RWPE1 (cell line): ENCODE measurements around the gene MRAS.
A peak's percentile ranks its signal among the peaks of the same experiment; 100 is the strongest.

Experiments used
- CTCF ChIA-PET: fragments of 350-600 bp; sonication (Branson Sonifier 250); formaldehyde crosslinking; extraction: SDS; loops from one replicate; lab custom pipeline; 2021; lab: Yijun Ruan, JAX
- POLR2A ChIA-PET: fragments of 400-600 bp; formaldehyde crosslinking; extraction: SDS; loops from one replicate; lab custom pipeline; 2020; ENCODE audit warnings: antibody characterized with exemption; ENCODE audit not compliant: low non-redundant PET; lab: Yijun Ruan, JAX
- DNase-seq: peaks from one replicate; pipeline ENCODE4 v3.0.0; 2012; ENCODE audit warnings: low spot score
- H3K27ac ChIP-seq: fragments of 450-650 bp; 2 replicates; pipeline ENCODE4 v1.5.1; 2017
- TF ChIP-seq, protein P1 (sequence below): fragments of 450-650 bp; conservative IDR thresholded peaks from 2 replicates; pipeline ENCODE4 v1.5.1; 2017; ENCODE audit warnings: low read depth, mild to moderate bottlenecking

Gene MRAS

DNA sequence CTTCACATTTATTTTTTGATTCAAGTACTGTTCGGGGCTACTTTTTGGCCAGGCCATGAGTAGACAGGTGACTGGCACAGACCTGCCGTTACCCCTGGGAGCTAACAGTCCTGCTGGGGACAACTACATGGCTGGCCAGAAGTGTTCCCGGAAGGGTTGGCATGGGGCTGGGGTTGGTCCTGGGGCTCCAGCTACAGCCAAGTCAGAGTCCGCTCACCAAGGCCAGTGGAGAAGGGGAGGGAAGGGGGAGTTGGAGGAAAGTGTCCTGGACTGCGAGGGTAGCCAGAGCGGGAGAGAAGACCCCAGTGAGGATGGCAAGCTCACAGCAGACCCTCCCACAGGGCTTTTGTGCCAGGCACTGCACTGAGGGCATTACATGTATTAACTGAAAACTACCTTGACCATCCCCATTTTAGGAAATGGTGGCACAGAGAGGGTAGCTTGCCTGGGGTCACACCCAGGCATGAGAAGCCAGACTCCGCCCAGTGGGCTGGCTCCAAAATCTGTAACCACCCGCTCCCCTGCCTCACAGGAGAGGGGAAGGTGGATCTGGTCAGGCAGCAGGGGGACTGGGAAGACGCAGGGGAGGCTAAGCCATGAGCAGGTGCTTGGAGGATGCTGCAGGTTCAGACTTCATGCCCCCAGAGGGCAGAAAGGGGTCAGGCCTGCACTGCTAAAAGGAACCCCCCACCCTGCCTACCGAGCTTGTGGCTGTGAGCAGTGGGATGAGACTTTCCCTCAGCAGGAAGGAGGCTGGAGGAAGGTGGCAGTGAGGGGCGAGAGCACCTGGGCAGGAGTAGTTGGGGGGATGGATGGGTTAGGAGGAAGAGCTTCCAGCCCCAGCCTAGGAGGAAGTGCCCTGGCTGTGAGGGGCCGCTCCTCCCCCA, 47.7 kb downstream of the MRAS start:
- ChIA-PET POLR2A (no interaction called here), CTCF (interaction anchor here (0.6 kb wide), 3 partner anchors 41 to 536 kb away, joined by 3 to 9 read pairs (median 3); no protein-coding TSS in a partner anchor)
- DNase-seq, result no peak
- TF ChIP-seq, protein P1, sequence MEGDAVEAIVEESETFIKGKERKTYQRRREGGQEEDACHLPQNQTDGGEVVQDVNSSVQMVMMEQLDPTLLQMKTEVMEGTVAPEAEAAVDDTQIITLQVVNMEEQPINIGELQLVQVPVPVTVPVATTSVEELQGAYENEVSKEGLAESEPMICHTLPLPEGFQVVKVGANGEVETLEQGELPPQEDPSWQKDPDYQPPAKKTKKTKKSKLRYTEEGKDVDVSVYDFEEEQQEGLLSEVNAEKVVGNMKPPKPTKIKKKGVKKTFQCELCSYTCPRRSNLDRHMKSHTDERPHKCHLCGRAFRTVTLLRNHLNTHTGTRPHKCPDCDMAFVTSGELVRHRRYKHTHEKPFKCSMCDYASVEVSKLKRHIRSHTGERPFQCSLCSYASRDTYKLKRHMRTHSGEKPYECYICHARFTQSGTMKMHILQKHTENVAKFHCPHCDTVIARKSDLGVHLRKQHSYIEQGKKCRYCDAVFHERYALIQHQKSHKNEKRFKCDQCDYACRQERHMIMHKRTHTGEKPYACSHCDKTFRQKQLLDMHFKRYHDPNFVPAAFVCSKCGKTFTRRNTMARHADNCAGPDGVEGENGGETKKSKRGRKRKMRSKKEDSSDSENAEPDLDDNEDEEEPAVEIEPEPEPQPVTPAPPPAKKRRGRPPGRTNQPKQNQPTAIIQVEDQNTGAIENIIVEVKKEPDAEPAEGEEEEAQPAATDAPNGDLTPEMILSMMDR, result no peak
- H3K27ac ChIP-seq, result no peak overlapping the region

DNA sequence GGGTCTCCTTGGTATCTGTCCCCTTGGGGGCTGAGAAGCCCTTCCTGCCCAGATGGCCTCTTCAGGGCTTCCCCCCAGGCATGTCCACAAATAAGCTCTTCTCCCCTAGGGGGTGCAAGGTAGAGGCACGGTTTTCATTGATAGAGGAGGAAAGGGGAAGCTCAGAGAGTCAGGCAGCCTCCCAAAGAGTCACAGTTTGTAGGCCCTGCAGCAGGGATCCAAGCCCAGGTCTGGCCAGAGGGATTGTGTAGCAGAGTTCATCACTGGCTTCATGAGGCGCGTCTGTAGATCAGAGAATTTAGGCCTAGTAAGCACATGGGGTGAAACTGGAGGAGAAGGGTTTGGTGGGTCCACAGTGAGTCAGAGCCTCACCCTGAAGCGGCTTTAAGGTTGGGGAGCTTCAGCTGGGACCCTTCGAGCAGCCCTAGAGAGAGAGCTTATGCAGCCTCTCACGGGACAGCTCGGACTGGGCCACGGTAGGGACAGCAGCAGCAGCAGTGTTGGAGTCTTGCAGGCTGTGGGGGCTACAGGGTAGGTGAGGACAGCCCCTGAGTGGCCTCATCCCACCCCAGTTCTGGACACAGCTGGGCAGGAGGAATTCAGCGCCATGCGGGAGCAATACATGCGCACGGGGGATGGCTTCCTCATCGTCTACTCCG, 48.5 kb downstream of the MRAS start:
- CTCF ChIA-PET, result interaction anchor here (0.6 kb wide), 3 partner anchors 42 to 535 kb away, joined by 3 to 9 read pairs (median 3); no protein-coding TSS in a partner anchor
- TF ChIP-seq, protein P1, result no peak
- no peak overlapping the region for H3K27ac ChIP-seq
- POLR2A ChIA-PET, result no interaction called here
- no peak for DNase-seq

DNA sequence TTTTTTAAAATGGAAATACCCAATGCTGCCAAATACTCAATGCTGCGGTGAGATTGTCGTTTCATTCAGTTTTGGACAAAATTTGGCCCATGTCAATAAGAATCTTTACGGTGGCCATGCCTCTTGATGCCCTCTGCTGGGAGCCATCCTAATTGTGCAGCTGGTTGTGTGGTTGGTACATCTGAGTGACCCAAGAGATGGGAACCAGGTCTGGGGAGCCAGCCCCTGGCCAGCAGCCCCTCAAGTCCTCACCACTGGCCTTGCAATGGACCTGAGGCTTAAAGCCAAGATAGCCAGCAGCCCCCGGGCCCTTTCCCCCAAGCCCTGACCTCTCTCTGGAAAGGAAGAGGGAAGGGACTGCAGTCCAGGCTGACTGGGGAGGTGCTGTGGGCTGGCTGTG, 49.6 kb downstream of the MRAS start:
- no peak overlapping the region for H3K27ac ChIP-seq
- CTCF ChIA-PET, result interaction anchor here (0.7 kb wide), 1 partner anchor 457 kb away, joined by 3 read pairs; no protein-coding TSS in a partner anchor
- TF ChIP-seq, protein P1, result no peak
- POLR2A ChIA-PET, result no interaction called here
- DNase-seq, result peak; percentile 36

DNA sequence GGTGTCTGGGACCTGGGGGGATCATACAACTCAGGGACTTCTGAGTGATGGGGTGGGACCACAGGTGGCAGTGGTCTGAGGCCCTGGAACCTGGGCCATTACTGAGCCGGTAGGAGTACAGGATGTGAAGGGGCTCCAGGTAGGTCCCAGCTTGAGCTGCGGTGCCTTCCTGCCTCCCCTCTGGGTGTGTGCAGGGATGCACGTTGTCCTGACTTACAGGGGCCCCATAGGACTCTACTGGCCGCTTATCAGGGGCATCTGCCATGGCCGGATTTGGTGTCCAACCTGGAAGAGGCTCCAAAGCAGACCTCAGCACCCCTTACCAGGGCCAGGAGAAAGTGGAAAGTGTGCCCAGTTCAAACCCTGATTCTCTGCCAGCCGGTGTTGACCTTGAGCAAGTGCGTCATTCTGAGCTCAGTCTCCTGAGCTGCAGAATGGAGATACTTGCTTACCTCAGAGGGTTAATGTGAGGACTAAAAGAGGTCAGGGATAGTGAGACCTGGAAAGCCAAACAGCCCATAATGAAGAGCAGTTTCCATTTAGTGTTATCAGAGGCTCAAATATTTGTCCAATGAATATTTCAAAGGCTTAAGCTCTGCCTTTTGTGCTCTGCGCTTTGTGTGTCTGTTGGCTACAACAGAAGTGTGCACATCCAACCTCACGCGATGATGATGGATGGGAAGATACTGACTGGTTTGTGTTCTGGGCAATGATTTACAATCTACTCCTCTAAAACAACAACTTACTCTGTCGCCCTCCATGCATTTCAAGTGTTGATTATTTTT, 50.6 kb downstream of the MRAS start:
- DNase-seq, result no peak
- POLR2A ChIA-PET, result no interaction called here
- CTCF ChIA-PET, result interaction anchor here (0.5 kb wide), 1 partner anchor 72 kb away, joined by 4 read pairs; no protein-coding TSS in a partner anchor
- TF ChIP-seq, protein P1, result no peak
- H3K27ac ChIP-seq, result no peak overlapping the region

DNA sequence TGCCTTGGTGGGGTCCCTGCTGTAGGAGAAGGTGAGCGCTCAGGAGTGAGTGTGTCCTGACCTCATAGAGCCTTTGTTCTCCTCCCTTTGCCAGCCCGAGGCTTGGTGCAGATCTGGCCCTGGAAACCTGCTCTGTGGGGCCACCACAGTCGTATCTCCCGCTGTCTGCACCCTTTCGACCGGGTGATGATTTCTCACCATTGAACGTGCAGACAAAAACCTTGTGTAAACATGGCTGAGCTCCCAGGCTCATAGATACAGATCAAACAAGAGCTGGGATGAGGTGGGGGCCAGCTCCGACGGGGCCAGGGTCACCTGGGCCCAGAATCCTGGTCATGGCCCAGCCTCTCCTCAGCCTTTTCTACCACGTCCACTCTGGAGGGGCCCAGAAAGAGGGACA, 51.4 kb downstream of the MRAS start:
- CTCF ChIA-PET, result interaction anchor here (1.0 kb wide), 1 partner anchor 523 kb away, joined by 5 read pairs; no protein-coding TSS in a partner anchor
- DNase-seq, result no peak
- TF ChIP-seq, protein P1, result no peak
- POLR2A ChIA-PET, result no interaction called here
- no peak overlapping the region for H3K27ac ChIP-seq
